CD14-positive monocyte (primary cell): ENCODE measurements around the gene KCNJ5. TPM values are rescaled to one million over a fixed set of nuclear protein-coding genes. Genes with fewer than 3 reads are reported as not detected.

ENCODE experiments used
- DNase-seq, 3 donors: peaks; one replicate each; pipeline ENCODE4 v3.0.0-alpha.2; 2011 to 2022
- H2AFZ ChIP-seq: 2 replicates; pipeline ENCODE4 v1.6.0; 2012; ENCODE audit warnings: mild to moderate bottlenecking, low read depth, low read length, inconsistent platforms; ENCODE audit not compliant: insufficient read depth, poor library complexity, severe bottlenecking
- H3K27ac ChIP-seq, 2 donors: 1 replicate in 1 of 2; 2 replicates in 1 of 2; pipeline ENCODE4 v1.5.1; 2012 to 2013; ENCODE audit warnings: low read length in 2 of 2, control low read depth in 1 of 2, inconsistent platforms in 1 of 2, low read depth in 1 of 2, mild to moderate bottlenecking in 1 of 2
- H3K27me3 ChIP-seq, 2 donors: one replicate each; pipeline versions ENCODE4 v1.6.0 to v1.6.1; 2011 to 2013; ENCODE audit warnings: low read length in 2 of 2; ENCODE audit not compliant: control insufficient read depth in 2 of 2, insufficient read depth in 2 of 2
- H3K36me3 ChIP-seq, 2 donors: replicated peaks in 1 of 2; 1 replicate in 1 of 2; 2 replicates in 1 of 2; pipeline versions ENCODE4 v1.5.1 to v1.6.1; 2012 to 2013; ENCODE audit warnings: low read length in 2 of 2, control low read depth in 1 of 2, inconsistent platforms in 1 of 2, mild to moderate bottlenecking in 1 of 2; ENCODE audit not compliant: insufficient read depth in 2 of 2, control insufficient read depth in 1 of 2
- H3K4me1 ChIP-seq, 2 donors: 1 replicate in 1 of 2; 2 replicates in 1 of 2; pipeline versions ENCODE4 v1.5.1 to v1.6.1; 2012 to 2013; ENCODE audit warnings: low read length in 2 of 2, control low read depth in 1 of 2, inconsistent platforms in 1 of 2, mild to moderate bottlenecking in 1 of 2, moderate library complexity in 1 of 2; ENCODE audit not compliant: insufficient read depth in 2 of 2, control insufficient read depth in 1 of 2
- H3K4me2 ChIP-seq: replicated peaks from 2 replicates; pipeline ENCODE3; 2012; ENCODE audit warnings: low read length, moderate library complexity, mild to moderate bottlenecking; ENCODE audit not compliant: poor library complexity, severe bottlenecking; ENCODE audit errors: extremely low read depth
- H3K4me3 ChIP-seq, 3 experiments: fragments of 200-600 bp in 1 of 3; sonication (generic) in 1 of 3; replicated peaks in 1 of 3; 1 replicate in 2 of 3; 2 replicates in 1 of 3; pipeline ENCODE4 v1.5.1; 2011 to 2013; ENCODE audit warnings: low read length in 3 of 3, mild to moderate bottlenecking in 3 of 3, control low read depth in 2 of 3, low read depth in 2 of 3, inconsistent platforms in 1 of 3, moderate library complexity in 1 of 3
- H3K79me2 ChIP-seq: 2 replicates; pipeline ENCODE4 v1.6.0; 2012; ENCODE audit warnings: mild to moderate bottlenecking, control low read depth, inconsistent platforms, low read length, moderate library complexity; ENCODE audit not compliant: insufficient read depth
- H3K9ac ChIP-seq: 2 replicates; pipeline ENCODE4 v1.6.0; 2017; ENCODE audit warnings: low read length, mild to moderate bottlenecking; ENCODE audit not compliant: insufficient read depth, poor library complexity, severe bottlenecking
- H3K9me3 ChIP-seq, 2 donors: replicated peaks in 1 of 2; 1 replicate in 1 of 2; 2 replicates in 1 of 2; pipeline versions ENCODE4 v1.5.1 to v1.6.1; 2012 to 2013; ENCODE audit warnings: low read length in 2 of 2, control low read depth in 1 of 2; ENCODE audit not compliant: control insufficient read depth in 1 of 2, insufficient read depth in 1 of 2
- H4K20me1 ChIP-seq: 2 replicates; pipeline ENCODE4 v1.6.0; 2012; ENCODE audit warnings: mild to moderate bottlenecking, low read length, control low read depth, moderate library complexity; ENCODE audit not compliant: insufficient read depth
- H3K27ac Mint-ChIP-seq, 7 donors: one replicate each; pipeline ENCODE4 v1.8.0; 2020; ENCODE audit warnings: mild to moderate bottlenecking in 7 of 7, mixed read lengths in 7 of 7, moderate library complexity in 6 of 7, inconsistent platforms in 2 of 7
- H3K27me3 Mint-ChIP-seq, 3 donors: one replicate each; pipeline ENCODE4 v1.8.0; 2021 to 2022; ENCODE audit warnings: low read depth in 3 of 3, mild to moderate bottlenecking in 3 of 3, mixed read lengths in 3 of 3, moderate library complexity in 3 of 3, inconsistent platforms in 1 of 3
- H3K36me3 Mint-ChIP-seq, 2 donors: one replicate each; pipeline ENCODE4 v1.8.0; 2020; ENCODE audit warnings: mixed read lengths in 2 of 2, inconsistent platforms in 1 of 2, mild to moderate bottlenecking in 1 of 2
- H3K4me1 Mint-ChIP-seq: one replicate; pipeline ENCODE4 v1.8.0; 2020; ENCODE audit warnings: mild to moderate bottlenecking, mixed read lengths
- H3K4me3 Mint-ChIP-seq, 2 donors: one replicate each; pipeline ENCODE4 v1.8.0; 2020; ENCODE audit warnings: mild to moderate bottlenecking in 2 of 2, mixed read lengths in 2 of 2, moderate library complexity in 1 of 2
- H3K9me3 Mint-ChIP-seq, 7 donors: one replicate each; pipeline ENCODE4 v1.8.0; 2020 to 2022; ENCODE audit warnings: mixed read lengths in 7 of 7, mild to moderate bottlenecking in 6 of 7, moderate library complexity in 6 of 7, inconsistent platforms in 2 of 7
- WGBS: methylation state at CpG from one replicate; pipeline ENCODE4 v1.1.5; 2013; ENCODE audit warnings: missing lambda C conversion rate; ENCODE audit not compliant: insufficient coverage; 5-methylcytosine and 5-hydroxymethylcytosine counted together
- intact Hi-C, 2 donors: fragments of 100-400 bp; cut with micrococcal nuclease; formaldehyde crosslinking; loops; one replicate each; pipeline versions ENCODE4 v1.15.0 to v1.15.1; 2023
- polyA plus RNA-seq, 3 donors: library from polyadenylated mRNA; depleted of rRNA in 1 of 3; unstranded in 2 of 3; stranded (reverse) in 1 of 3; fragments of 300-500 nt in 2 of 3; fragments of >200 nt in 1 of 3; fragmentation: Illumina TruSeq in 2 of 3; gene quantifications; 1 replicate in 2 of 3; 2 replicates in 1 of 3; pipeline ENCODE4 v1.2.3, GENCODE V29; 2012 to 2021
- TF ChIP-seq, protein P1 (sequence below): fragments of 200-600 bp; IDR thresholded peaks from one replicate; pipeline ENCODE4 v1.8.0; 2022; ENCODE audit warnings: antibody characterized with exemption, mild to moderate bottlenecking

KCNJ5 gene
- polyA plus RNA-seq, 3 donors = 0.03 TPM; not detected in 2

- Histone ChIP-seq H3K27ac (no peak overlapping the region), H3K4me3 (no peak overlapping the region), H3K9me3 (no peaks in the 10 kb centered on the region), H3K27me3 (no peaks in the 10 kb centered on the region), H3K4me2 (no peak overlapping the region), H3K36me3 (peaks cover 21 to 48% of the 10 kb centered on the region in 2 donors), H3K4me1 (no peaks in the 10 kb centered on the region), H2AFZ (no peak overlapping the region), H4K20me1 (no peaks in the 10 kb centered on the region), H3K79me2 (no peaks in the 10 kb centered on the region), H3K9ac (no peak overlapping the region)
- TF ChIP-seq, protein P1, sequence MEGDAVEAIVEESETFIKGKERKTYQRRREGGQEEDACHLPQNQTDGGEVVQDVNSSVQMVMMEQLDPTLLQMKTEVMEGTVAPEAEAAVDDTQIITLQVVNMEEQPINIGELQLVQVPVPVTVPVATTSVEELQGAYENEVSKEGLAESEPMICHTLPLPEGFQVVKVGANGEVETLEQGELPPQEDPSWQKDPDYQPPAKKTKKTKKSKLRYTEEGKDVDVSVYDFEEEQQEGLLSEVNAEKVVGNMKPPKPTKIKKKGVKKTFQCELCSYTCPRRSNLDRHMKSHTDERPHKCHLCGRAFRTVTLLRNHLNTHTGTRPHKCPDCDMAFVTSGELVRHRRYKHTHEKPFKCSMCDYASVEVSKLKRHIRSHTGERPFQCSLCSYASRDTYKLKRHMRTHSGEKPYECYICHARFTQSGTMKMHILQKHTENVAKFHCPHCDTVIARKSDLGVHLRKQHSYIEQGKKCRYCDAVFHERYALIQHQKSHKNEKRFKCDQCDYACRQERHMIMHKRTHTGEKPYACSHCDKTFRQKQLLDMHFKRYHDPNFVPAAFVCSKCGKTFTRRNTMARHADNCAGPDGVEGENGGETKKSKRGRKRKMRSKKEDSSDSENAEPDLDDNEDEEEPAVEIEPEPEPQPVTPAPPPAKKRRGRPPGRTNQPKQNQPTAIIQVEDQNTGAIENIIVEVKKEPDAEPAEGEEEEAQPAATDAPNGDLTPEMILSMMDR = no peak
- intact Hi-C loops = no loop called here
- H3K27me3 Mint-ChIP-seq = no peaks in the 10 kb centered on the region
- H3K9me3 Mint-ChIP-seq = no peaks in the 10 kb centered on the region
- H3K4me3 Mint-ChIP-seq = no peak overlapping the region
- DNase-seq = no peak
- peaks cover 33 to 51% of the 10 kb centered on the region in 2 donors for H3K36me3 Mint-ChIP-seq
- H3K27ac Mint-ChIP-seq = peak overlapping the region in 1 of 7 donors; percentile 43
- WGBS = 96% methylated on average over 9 of the region's 9 CpGs
- peaks cover 5% of the 10 kb centered on the region for H3K4me1 Mint-ChIP-seq
Observed at GRCh38 chr11:128968916-128969315, 77.8 kb downstream of the KCNJ5 start.

Other genes with a start within 250 kb of the KCNJ5 start
- gene FLI1, start 197.3 kb upstream of the KCNJ5 start, polyA plus RNA-seq = 100 to 1,000 TPM in 1 of 3 donors, 10 to 100 TPM in 2; 42.4 to 105 (median 64.5) TPM
- gene KCNJ1, start 24.1 kb upstream of the KCNJ5 start, polyA plus RNA-seq = under 1 TPM in 2 of 3 donors, not detected in 1; 0.12 to 0.47 TPM
- under 1 TPM in 1 of 3 donors, not detected in 2; 0.03 TPM for gene TP53AIP1, start 51.5 kb downstream of the KCNJ5 start, polyA plus RNA-seq